Activated CD8-positive, alpha-beta memory T cell treated with anti-CD3 and anti-CD28 coated beads for 36 hours (primary cell): Measurements from ENCODE around the gene TRIM8. TPM values are rescaled to one million over a fixed set of nuclear protein-coding genes. Genes with fewer than 3 reads are reported as not detected.
"Not testable (repeated sequence)": the region's sequence is repeated elsewhere in the genome, so short reads cannot be mapped to it uniquely, and the experiment has no call there.

Source experiments
- CTCF ChIA-PET: fragments of 350-600 bp; sonication (Branson Sonifier 250); formaldehyde crosslinking; loops from one replicate; lab custom pipeline; 2021; ENCODE audit warnings: antibody characterized with exemption; lab: Charles Lee
- POLR2A ChIA-PET: fragments of 350-600 bp; sonication (Branson Sonifier 250); formaldehyde crosslinking; loops from one replicate; lab custom pipeline; 2021; ENCODE audit warnings: antibody characterized with exemption; lab: Charles Lee
- total RNA-seq, 2 experiments: library from RNA; stranded (reverse); gene quantifications; one replicate each; pipeline ENCODE4 v1.2.3, GENCODE V29; 2021

The TRIM8 gene
- total RNA-seq, 2 experiments from 2014 or later = 67.1 to 71.0 TPM

GRCh38 chr10:102653060-102653459, 8.8 kb downstream of the TRIM8 start:
- CTCF ChIA-PET = interaction anchor here (0.8 to 1.3 kb wide), 2 partner anchors 21 to 23 kb away, joined by 3 read pairs; no protein-coding TSS in a partner anchor
- POLR2A ChIA-PET = interaction anchor here (1.1 kb wide), 1 partner anchor 11 kb away, joined by 3 read pairs; no protein-coding TSS in a partner anchor

DNA sequence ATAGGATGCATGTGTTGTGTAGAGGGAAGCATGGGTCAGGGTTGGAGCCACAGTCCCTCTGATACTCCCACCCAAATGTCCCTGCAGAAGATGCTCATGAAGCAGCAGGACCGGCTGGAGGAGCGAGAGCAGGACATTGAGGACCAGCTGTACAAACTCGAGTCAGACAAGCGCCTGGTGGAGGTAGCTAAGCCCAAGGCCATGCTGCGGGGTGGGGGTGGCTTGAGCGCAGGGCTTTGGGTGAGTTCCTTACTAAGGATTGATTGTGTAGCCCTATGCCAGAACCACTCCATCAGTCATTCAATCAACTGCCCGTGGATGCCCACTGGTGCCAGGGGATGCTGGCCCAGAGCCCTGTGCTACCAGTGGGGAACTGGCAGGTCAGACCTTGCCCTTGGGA, 10.3 kb downstream of the TRIM8 start:
- ChIA-PET POLR2A (no interaction called here), CTCF (interaction anchor here (1.0 kb wide), 1 partner anchor 20 kb away, joined by 3 read pairs; no protein-coding TSS in a partner anchor)

GRCh38 chr10:102654969-102655368, 10.7 kb downstream of the TRIM8 start:
- POLR2A ChIA-PET = interaction anchor here (1.3 kb wide), 1 partner anchor 10 kb away, joined by 5 read pairs; the partner anchor contains the start of gene TRIM8

DNA sequence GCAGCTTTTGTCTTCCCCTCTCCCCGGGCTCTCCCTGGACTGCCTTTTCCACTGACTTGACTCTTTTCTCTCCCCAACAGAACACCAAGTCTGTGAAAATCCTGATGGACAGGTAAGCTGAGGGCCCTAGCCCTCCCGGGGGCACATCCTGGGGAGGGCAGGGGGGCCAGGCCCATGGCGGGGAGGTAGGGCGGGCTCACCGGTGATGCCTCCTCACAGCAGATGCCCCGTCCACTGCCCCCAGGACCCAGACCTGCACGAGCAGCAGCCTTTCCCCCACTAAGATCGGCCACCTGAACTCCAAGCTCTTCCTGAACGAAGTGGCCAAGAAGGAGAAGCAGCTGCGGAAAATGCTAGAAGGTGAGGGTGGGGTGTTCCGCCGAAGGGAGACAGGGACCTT, 11.7 kb downstream of the TRIM8 start:
- CTCF ChIA-PET = interaction anchor here (1.1 to 1.3 kb wide), 2 partner anchors 12 to 22 kb away, joined by 3 to 4 read pairs; partner anchors contain the start of gene TRIM8
- POLR2A ChIA-PET = interaction anchor here (0.5 to 1.3 kb wide), 2 partner anchors 11 to 14 kb away, joined by 5 to 7 read pairs; partner anchors contain the start of gene TRIM8

More at GRCh38 chr10:102654969-102655368, 10.7 kb downstream of the TRIM8 start:
- CTCF ChIA-PET = interaction anchor here (1.0 kb wide), 1 partner anchor 20 kb away, joined by 3 read pairs; no protein-coding TSS in a partner anchor

DNA sequence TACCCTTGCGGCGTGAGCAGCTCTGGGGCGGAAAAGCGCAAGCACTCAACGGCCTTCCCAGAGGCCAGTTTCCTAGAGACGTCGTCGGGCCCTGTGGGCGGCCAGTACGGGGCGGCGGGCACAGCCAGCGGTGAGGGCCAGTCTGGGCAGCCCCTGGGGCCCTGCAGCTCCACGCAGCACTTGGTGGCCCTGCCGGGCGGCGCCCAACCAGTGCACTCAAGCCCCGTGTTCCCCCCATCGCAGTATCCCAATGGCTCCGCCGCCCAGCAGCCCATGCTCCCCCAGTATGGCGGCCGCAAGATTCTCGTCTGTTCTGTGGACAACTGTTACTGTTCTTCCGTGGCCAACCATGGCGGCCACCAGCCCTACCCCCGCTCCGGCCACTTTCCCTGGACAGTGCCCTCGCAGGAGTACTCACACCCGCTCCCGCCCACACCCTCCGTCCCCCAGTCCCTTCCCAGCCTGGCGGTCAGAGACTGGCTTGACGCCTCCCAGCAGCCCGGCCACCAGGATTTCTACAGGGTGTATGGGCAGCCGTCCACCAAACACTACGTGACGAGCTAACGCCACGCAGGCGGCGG, 12.6 kb downstream of the TRIM8 start:
- CTCF ChIA-PET = no interaction called here
- POLR2A ChIA-PET = interaction anchor here (0.6 to 1.0 kb wide), 2 partner anchors 13 to 15 kb away, joined by 3 to 4 read pairs; partner anchors contain the start of gene TRIM8

DNA sequence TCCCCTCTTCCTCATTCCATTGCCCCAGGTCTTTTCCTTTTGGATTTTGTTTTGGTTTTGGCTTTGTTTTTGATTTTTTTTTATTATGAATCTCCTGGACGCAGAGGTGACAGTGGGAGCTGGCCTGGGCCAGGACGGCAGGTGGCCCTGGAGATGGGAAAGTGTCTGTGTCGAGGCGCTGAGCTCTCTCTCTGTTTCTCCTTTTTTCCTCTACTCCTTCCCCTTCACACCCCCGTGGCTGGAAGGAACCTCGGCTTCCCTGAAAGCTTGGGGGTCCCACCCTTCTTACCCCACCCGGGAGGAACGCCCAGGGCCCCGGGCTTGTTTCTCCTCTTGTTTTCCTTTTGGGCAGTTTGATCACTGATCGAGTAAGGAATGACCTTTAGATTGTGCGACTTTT, 13.2 kb downstream of the TRIM8 start:
- ChIA-PET CTCF (no interaction called here), POLR2A (interaction anchor here (0.6 to 1.0 kb wide), 2 partner anchors 13 to 16 kb away, joined by 3 to 4 read pairs; partner anchors contain the start of gene TRIM8)

DNA sequence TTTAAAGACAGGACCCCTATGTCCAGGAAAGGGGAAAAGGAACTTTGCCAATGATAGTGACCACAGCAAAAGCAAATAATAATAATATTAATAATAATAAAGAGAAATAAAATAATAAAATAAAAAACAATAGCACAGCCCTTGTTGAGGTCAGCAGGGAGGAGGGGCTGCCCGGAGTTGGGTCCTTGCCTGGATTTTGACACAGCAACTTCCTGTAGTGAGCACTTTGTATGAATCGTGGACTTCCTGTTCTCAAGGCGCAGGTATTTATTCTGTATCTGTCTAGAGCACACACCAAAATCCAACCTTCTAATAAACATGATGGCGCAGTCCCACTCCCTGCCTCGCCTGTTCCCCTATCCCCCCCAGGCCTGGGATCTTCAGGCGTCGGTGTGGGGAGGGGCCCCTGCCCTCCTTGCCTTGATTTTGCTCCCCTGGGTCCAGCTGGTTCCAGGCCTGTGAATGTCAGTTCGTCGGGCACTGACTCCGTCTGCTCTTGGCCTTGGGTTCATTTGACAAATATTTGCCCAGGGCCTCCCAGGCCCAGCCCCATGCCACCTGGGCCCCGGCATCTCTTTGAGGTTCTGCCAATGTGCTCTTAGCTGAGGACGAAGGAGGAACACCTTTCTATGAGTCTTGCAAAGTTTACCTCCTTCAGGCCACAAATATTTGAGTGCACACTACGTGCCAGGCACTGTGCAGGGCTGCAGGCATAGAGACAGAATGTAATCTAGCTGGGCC, 13.9 kb downstream of the TRIM8 start:
- POLR2A ChIA-PET = interaction anchor here (1.0 to 1.4 kb wide), 2 partner anchors 12 to 16 kb away, joined by 4 read pairs; no protein-coding TSS in a partner anchor

DNA sequence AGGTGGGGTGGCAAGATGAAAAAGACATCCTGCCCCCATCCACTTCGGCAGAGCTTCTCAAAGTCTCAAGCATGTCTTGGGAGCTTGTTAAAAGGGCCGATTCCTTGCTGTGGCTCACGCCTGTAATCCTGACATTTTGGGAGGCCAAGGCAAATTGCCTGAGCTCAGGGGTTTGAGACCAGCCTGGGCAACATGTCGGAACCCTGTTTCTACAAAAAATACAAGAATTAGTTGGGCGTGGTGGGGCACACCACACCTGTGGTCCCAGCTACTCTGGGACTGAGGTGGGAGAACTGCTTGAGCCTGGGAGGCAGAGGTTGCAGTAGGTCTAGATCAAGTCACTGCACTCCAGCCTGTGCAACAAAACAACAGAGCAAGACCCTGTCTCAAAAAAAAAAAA, 14.5 kb downstream of the TRIM8 start:
- CTCF ChIA-PET = interaction anchor here (0.7 kb wide), 2 partner anchors 27 to 570 kb away, joined by 3 to 4 read pairs; no protein-coding TSS in a partner anchor
- POLR2A ChIA-PET = interaction anchor here (1.0 to 1.4 kb wide), 2 partner anchors 8 to 13 kb away, joined by 3 to 4 read pairs; no protein-coding TSS in a partner anchor

More for the DNA sequence above, 13.9 kb downstream of the TRIM8 start:
- CTCF ChIA-PET = no interaction called here

- CTCF ChIA-PET = interaction anchor here (0.6 to 1.6 kb wide), 9 partner anchors 8 to 54 kb away, joined by 3 to 6 read pairs (median 3); partner anchors contain the start of genes ARL3 and SFXN2
- POLR2A ChIA-PET = interaction anchor here (0.7 to 2.6 kb wide), 7 partner anchors 11 to 83 kb away, joined by 3 to 39 read pairs (median 5); partner anchors contain the start of genes ARL3, SFXN2 and TRIM8
Observed at GRCh38 chr10:102660888-102661657, 16.8 kb downstream of the TRIM8 start.

DNA sequence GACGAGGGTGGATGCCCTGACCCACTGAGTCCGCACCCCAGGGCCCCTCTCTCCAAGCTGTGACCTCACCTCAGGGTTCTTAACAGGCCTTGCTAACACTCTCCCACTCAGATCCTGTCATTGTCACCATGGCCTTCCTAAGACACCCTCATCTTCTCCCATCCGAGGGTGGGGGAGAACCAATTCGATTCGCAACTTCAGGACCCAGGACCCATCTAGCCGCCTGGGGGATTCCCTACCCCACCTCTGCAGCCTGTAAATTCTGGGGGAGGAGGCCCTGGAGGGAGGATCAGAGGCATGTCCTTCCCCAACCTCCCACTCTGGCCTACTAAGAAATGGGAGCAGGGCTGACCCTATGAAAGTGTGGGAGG, 17.4 kb downstream of the TRIM8 start:
- ChIA-PET CTCF (interaction anchor here (0.6 to 1.6 kb wide), 6 partner anchors 12 to 52 kb away, joined by 3 to 6 read pairs (median 4); partner anchors contain the start of gene ARL3), POLR2A (interaction anchor here (1.2 to 2.6 kb wide), 5 partner anchors 12 to 83 kb away, joined by 4 to 39 read pairs (median 5); partner anchors contain the start of gene TRIM8)

DNA sequence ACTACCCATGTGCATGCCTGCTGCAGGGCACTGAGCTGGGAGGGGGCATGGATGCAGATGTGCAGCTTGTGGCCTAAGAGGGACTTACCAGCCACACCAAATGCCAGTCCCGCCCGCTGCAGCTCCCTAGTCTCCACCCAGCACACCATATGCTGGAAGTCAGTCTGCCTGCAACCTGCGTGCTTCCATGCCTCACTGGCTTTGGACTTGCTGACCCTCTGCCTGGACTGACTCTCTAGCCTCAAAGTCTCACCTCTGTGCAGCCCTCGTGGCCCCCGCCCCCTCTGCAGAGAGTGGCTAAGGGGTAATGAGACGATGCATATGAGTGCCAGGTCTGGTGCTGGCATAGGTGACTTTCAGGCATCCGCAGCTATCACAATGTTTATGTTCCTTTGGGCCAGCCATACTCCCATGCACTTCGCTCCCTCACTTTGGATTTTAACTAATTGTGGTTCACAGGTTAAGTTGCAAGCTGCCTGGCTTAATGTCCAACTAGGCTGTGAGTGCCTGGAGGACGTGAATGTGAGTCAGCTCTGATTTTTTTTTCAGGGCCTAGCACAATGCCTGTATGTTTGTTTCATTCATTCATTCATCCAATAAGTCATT, 21.7 kb downstream of the TRIM8 start:
- ChIA-PET POLR2A (no interaction called here), CTCF (interaction anchor here (0.6 to 1.4 kb wide), 4 partner anchors 20 to 236 kb away, joined by 3 to 6 read pairs (median 3); no protein-coding TSS in a partner anchor)

DNA sequence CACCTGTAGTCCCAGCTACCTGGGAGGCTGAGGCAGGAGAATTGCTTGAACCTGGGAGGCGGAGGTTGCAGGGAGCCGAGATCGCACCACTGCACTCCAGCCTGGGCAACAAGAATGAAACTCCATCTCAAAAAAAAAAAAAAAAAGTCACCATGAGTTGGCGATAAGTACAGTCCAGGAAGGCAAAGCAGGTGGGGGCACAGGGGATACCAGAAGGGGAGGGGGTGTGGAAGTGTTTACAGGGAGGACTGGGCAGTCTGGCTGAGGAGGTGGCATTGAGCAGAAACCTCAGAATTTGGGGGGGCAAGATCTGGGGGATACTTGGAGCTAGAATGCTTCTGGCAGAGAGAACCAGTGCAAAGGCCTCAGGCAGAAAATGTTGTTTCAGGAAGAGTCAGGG, 23.1 kb downstream of the TRIM8 start:
- CTCF ChIA-PET = interaction anchor here (0.6 kb wide), 2 partner anchors 25 to 33 kb away, joined by 3 read pairs; no protein-coding TSS in a partner anchor
- POLR2A ChIA-PET = not testable (repeated sequence)

GRCh38 chr10:102668326-102669107, 24.2 kb downstream of the TRIM8 start:
- POLR2A ChIA-PET = no interaction called here
- CTCF ChIA-PET = interaction anchor here (0.6 to 1.9 kb wide), 4 partner anchors 8 to 24 kb away, joined by 3 to 6 read pairs (median 3); no protein-coding TSS in a partner anchor

DNA sequence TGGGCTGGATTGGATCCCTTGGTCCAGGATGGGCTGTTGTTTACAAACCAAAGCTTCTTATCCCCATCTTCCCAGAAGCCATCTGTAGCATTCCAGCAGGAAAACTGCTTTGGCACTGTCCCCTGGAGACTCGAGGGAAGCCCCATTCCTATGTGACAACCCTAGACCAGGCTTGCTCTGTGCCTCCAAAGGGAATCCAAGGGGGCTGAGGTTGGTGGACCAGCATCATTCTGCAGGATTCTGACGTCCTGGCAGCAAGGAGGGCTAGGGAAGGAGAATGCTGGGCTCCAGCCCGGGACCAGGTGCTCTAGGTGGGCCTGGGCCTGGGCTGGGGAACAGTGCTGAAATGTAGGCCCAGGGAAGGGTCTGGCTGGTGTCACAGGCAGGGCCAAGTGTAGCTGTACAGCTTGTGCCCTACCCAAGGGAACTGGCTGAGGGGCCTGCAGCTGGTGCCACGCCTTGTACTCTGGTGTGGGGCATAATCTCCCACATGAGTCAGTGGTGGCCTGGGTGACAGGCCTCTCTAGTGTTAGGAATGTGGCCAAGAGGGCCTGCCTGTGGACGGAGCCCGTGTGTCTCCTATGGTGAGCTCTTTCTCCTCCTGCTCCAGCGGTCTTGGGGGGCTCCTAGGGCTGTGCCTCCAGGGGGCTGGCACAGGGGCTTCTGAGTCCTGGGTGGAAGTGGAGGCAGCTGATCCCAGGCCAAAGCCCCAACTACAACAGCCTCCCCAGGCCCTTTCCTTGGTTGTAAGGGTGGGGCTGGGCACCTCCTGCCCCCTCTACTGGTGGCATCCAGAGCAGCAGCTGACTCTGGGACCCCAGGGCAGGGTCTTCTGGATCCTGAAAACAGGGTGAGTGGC, 25.2 kb downstream of the TRIM8 start:
- CTCF ChIA-PET = interaction anchor here (0.6 to 1.9 kb wide), 5 partner anchors 9 to 25 kb away, joined by 3 to 6 read pairs (median 3); no protein-coding TSS in a partner anchor
- POLR2A ChIA-PET = interaction anchor here (0.6 to 1.3 kb wide), 2 partner anchors 21 to 23 kb away, joined by 3 read pairs; no protein-coding TSS in a partner anchor

DNA sequence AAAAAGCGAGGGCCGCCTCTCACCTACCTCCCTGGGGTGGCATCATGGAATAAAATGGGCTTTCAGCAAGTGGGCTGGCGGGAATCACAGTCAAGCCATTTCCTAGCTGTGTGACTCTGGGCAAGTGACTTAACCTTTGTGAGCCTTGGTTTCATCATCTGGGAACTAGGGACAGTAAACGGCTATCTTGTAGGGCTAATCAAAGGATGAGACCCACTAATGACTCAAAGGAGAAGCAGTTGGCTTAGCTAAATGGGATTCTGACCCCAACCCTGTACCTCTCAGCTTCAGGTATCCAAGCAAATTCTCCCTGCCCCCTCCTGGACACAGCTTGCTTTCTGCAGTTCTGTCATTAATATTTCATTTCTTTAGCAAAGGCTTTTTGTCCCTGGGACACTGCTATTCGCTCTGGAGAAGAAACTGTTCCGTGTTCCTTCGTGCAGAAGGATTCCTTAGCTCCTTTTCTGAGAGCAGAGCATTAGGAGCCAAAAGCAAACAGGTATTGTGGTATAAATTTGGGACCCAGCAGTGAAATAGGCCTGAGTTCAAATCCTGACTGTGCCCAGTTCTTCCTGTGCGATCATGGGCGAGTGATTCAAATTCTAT, 25.9 kb downstream of the TRIM8 start:
- POLR2A ChIA-PET = interaction anchor here (0.6 to 1.3 kb wide), 3 partner anchors 18 to 24 kb away, joined by 3 read pairs; no protein-coding TSS in a partner anchor
- CTCF ChIA-PET = interaction anchor here (0.6 to 1.9 kb wide), 3 partner anchors 9 to 115 kb away, joined by 4 to 6 read pairs (median 5); no protein-coding TSS in a partner anchor
